GM12872 (cell line): ENCODE measurements around the gene NGEF.

ENCODE experiments used
- CTCF ChIP-seq: IDR thresholded peaks from 3 replicates; pipeline ENCODE4 v1.5.1; 2011; ENCODE audit warnings: low read depth, mild to moderate bottlenecking, low read length, moderate library complexity; ENCODE audit not compliant: insufficient read depth

Gene NGEF

GRCh38 chr2:232869138-232870017, 143.7 kb downstream of the NGEF start:
- TF ChIP-seq CTCF = no peak

- TF ChIP-seq CTCF = no peak
These were observed 147.0 kb downstream of the NGEF start for GRCh38 chr2:232866104-232866503.

- no peak for TF ChIP-seq CTCF
These were observed 147.9 kb downstream of the NGEF start for GRCh38 chr2:232865165-232865564.

GRCh38 chr2:232863996-232864395, 149.1 kb downstream of the NGEF start:
- TF ChIP-seq CTCF = no peak

GRCh38 chr2:232861353-232861752, 151.7 kb downstream of the NGEF start:
- TF ChIP-seq CTCF = no peak

- TF ChIP-seq CTCF = no peak
These were observed 152.3 kb downstream of the NGEF start for GRCh38 chr2:232860593-232861241.

- no peak for TF ChIP-seq CTCF
These were observed 153.6 kb downstream of the NGEF start for GRCh38 chr2:232859385-232859916.
